Measurements from ENCODE around the gene NPR3.

Gene NPR3

DNA sequence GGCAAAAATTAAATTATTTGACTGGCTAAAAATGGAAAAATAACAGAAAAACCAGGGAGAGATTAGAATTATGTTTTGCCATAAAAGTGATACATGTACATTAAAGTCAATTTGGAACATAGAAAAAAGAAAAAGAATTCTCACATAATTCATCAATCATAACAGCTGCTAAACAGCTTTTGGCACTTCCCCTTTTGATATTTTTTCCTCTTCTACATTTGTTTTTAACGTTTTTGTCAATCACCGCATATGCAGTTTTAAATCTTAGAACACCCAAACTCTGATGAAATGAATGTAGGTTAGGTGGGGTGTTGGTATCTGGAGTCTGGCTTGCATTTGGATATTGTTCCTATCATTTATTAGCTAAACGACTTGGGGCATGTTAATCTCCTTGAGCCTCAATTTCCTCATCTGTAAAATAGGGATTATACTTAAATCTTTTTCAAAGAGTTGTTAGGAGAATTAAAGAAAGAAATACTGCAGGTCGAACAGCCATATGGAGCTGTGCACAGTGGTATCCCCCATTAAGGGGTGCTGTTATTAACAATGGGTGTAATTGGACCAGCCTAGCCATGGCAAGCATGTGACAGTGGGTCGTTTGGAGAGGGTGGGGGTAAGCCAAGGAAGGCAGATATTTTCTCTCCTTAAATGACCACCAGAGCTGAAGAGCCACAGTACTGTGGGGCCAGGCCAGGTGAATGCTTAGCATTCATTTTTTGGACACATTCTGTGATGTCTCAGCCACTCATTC is 22.6 kb downstream of the NPR3 start:
- TF ChIP-seq, protein P1, sequence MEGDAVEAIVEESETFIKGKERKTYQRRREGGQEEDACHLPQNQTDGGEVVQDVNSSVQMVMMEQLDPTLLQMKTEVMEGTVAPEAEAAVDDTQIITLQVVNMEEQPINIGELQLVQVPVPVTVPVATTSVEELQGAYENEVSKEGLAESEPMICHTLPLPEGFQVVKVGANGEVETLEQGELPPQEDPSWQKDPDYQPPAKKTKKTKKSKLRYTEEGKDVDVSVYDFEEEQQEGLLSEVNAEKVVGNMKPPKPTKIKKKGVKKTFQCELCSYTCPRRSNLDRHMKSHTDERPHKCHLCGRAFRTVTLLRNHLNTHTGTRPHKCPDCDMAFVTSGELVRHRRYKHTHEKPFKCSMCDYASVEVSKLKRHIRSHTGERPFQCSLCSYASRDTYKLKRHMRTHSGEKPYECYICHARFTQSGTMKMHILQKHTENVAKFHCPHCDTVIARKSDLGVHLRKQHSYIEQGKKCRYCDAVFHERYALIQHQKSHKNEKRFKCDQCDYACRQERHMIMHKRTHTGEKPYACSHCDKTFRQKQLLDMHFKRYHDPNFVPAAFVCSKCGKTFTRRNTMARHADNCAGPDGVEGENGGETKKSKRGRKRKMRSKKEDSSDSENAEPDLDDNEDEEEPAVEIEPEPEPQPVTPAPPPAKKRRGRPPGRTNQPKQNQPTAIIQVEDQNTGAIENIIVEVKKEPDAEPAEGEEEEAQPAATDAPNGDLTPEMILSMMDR (IDR thresholded peaks at IDR 0.05; ENCODE audit: borderline replicate concordance, control extremely low read depth, extremely low read depth, insufficient read depth, missing control alignments): no peak
- in situ Hi-C loops (cut with MboI; ENCODE audit: low sequenced_read_pairs, unreplicated experiment): no loop called here
- DNase-seq (ENCODE audit: low spot score): no peak

DNA sequence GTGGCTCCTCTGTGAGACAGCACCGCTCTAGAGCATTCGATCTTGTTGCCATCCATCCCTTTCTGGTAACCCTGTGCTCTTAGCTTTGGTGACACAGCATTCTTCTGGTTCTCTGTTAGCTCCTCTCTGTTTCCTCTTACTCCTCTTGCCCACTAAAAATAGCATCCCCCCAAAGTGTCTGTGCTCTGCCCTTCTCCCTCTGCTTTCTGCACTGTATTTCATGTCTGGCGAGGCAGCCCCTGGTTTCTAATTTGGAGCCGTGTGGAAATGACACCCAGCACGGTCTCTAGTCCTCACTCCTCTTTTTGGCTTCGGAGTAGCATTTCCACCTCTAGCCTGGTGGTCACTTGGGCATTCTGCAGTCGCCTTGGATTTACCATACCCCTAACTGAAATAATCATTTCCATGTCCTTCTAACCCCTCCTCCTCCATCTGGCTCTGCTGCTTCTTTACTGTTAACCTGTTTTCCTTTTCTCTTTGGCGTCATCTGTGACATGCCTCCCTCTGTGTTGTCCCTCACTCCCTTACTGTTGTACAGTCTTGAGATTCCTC is 23.8 kb downstream of the NPR3 start:
- TF ChIP-seq, protein P1 (IDR thresholded peaks at IDR 0.05; ENCODE audit: borderline replicate concordance, control extremely low read depth, extremely low read depth, insufficient read depth, missing control alignments): no peak
- in situ Hi-C loops (cut with MboI; ENCODE audit: low sequenced_read_pairs, unreplicated experiment): no loop called here
- DNase-seq (ENCODE audit: low spot score): no peak

DNA sequence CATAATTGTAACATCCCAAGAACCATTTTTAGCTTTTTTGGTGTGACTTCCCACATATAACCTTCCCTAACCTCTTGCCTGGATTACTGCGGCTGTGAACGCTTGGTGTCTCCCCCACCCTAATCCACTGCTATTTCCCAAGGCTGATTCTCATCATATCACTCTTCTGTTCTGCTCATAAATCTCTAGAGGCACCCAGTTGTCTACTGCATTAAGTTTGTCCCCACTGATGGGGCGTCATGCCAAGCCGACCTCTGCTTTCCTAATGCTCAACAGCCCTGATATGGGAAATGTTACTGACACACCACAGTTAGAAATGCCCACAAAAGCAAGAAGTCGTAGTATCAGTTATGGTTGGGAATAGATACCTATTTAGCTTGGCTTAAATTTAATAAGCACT is 24.4 kb downstream of the NPR3 start:
- DNase-seq (ENCODE audit: low spot score): no peak
- in situ Hi-C loops (cut with MboI; ENCODE audit: low sequenced_read_pairs, unreplicated experiment): no loop called here
- TF ChIP-seq, protein P1 (IDR thresholded peaks at IDR 0.05; ENCODE audit: borderline replicate concordance, control extremely low read depth, extremely low read depth, insufficient read depth, missing control alignments): no peak

DNA sequence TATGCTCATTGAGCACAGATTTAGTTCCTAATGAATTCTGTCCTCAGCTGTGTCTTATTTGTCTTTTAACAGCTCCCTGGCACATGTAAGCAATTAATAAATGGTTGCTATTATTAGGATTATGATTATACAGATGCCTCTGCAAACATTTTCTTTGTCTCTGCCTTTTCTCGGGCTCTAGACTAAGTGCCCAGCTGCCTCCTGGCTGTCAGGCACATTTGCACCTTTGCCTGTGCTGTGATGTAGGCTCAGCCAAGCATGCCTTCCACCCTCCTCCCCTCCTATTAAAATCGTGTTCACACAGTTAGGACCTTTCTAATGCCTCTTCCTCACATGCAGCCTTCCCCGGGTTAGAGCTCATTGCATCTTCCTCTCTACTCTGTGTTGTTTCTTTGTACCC is 25.7 kb downstream of the NPR3 start:
- TF ChIP-seq, protein P1 (IDR thresholded peaks at IDR 0.05; ENCODE audit: borderline replicate concordance, control extremely low read depth, extremely low read depth, insufficient read depth, missing control alignments): no peak
- in situ Hi-C loops (cut with MboI; ENCODE audit: low sequenced_read_pairs, unreplicated experiment): no loop called here
- no peak for DNase-seq (ENCODE audit: low spot score)

DNA sequence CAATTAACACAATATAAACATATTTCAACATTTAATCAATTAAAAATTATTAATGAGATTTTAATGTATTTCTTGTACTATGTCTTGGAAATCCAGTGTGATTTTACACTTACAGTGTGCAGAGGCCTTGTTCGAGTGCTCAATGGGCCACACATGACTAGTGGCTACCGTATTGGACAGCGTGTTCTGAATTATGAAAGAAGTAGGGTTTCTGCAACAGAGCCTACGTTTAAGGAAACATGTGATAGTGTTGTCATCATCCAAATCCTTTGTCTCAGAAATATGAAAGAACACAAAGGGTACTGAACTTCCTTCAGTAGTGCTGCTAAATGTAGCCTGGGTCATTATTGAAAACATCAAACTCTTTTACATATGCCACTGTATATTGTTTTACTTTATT is 29.5 kb downstream of the NPR3 start:
- TF ChIP-seq, protein P1 (IDR thresholded peaks at IDR 0.05; ENCODE audit: borderline replicate concordance, control extremely low read depth, extremely low read depth, insufficient read depth, missing control alignments): no peak
- no peak for DNase-seq (ENCODE audit: low spot score)
- in situ Hi-C loops (cut with MboI; ENCODE audit: low sequenced_read_pairs, unreplicated experiment): no loop called here

DNA sequence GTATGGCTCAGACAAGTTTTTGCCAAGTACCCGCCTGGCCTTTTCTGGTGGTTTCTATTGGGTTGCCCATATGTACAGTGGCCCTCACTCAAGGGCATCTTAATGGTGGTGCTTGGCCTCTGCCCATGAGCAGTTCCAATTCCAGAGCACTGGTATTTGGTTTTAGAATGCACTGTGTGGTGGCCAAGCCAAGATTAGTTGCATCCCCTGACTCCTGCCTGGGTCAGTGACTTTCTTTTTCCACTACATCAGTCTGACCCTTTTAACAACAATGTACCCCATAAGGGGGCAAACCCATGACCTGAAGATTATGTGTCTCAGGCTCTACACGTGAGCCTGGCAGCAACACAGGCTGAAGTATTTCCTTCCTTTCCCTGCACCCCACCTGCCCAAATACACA is 34.2 kb downstream of the NPR3 start:
- TF ChIP-seq, protein P1 (IDR thresholded peaks at IDR 0.05; ENCODE audit: borderline replicate concordance, control extremely low read depth, extremely low read depth, insufficient read depth, missing control alignments): no peak
- no peak for DNase-seq (ENCODE audit: low spot score)
- in situ Hi-C loops (cut with MboI; ENCODE audit: low sequenced_read_pairs, unreplicated experiment): no loop called here

All from GM13976 (cell line).